T-helper 1 cell (primary cell): ENCODE results near the gene TRMT44.

Experiments
- DNase-seq, 5 donors: peaks; one replicate each; pipeline ENCODE4 v3.0.0-alpha.2; 2012 to 2020

The TRMT44 gene

GRCh38 chr4:8516061-8516573 is 75.5 kb downstream of the TRMT44 start:
- DNase-seq, result no peak

- no peak for DNase-seq
Measured at GRCh38 chr4:8516996-8517550, 76.5 kb downstream of the TRMT44 start.

GRCh38 chr4:8517946-8518345 is 77.4 kb downstream of the TRMT44 start:
- DNase-seq, result no peak

GRCh38 chr4:8522160-8523120 is 81.9 kb downstream of the TRMT44 start:
- no peak for DNase-seq

GRCh38 chr4:8523175-8523574 is 82.6 kb downstream of the TRMT44 start:
- no peak for DNase-seq

- DNase-seq, result no peak
Measured at GRCh38 chr4:8523766-8524165, 83.2 kb downstream of the TRMT44 start.

- no peak for DNase-seq
Measured at GRCh38 chr4:8524595-8525382, 84.2 kb downstream of the TRMT44 start.

- DNase-seq, result no peak
Measured at GRCh38 chr4:8525383-8526120, 85.0 kb downstream of the TRMT44 start.
